HepG2 (cell line): ENCODE results near the gene JPH4. TPM values are rescaled to one million over a fixed set of nuclear protein-coding genes. Genes with fewer than 3 reads are reported as not detected.

Experiments
- ATAC-seq: fragments of 200-7000 bp; cut with Tn5 transposase; 3 replicates; pipeline ENCODE4 v1.9.1; 2020; ENCODE audit warnings: mild to moderate bottlenecking, moderate library complexity
- BruUV-seq: library from RNA; stranded (reverse); fragments of 400-500 nt; replicated peaks from 2 replicates; lab custom pipeline; 2021; lab: Mats Ljungman, UMichigan
- CTCF ChIA-PET: fragments of 300-600 bp; formaldehyde crosslinking; extraction: SDS; loops from one replicate; lab custom pipeline; 2021; ENCODE audit warnings: low total read pairs, inconsistent platforms, low intra/inter-chr PET ratio; lab: Yijun Ruan, JAX
- POLR2A ChIA-PET: fragments of 350-600 bp; sonication (Branson Sonifier 250); formaldehyde crosslinking; loops from one replicate; lab custom pipeline; 2020; ENCODE audit warnings: antibody characterized with exemption, inconsistent platforms; lab: Yijun Ruan, JAX
- DNase-seq: peaks from one replicate; pipeline ENCODE4 v3.0.0-alpha.2; 2015; ENCODE audit warnings: low spot score
- FAIRE-seq: peaks from 3 replicates; lab custom pipeline; 2011; peaks lifted over from hg19 to GRCh38; lab: Jason Lieb, UNC
- H2AFZ ChIP-seq: one replicate; pipeline ENCODE4 v1.6.1; 2011; ENCODE audit warnings: low read length, inconsistent platforms
- H3K27ac ChIP-seq: fragments of 300-600 bp; 3 replicates; pipeline ENCODE4 v1.8.0; 2011; ENCODE audit warnings: mixed run types, mild to moderate bottlenecking, mixed read lengths, low read length, inconsistent platforms; ENCODE audit not compliant: insufficient read depth; ENCODE audit errors: extremely low read length
- H3K27me3 ChIP-seq, 2 experiments: fragments of 200-600 bp in 1 of 2; 2 replicates in 1 of 2; 3 replicates in 1 of 2; pipeline versions ENCODE4 v1.6.0 to v1.8.0; 2011; ENCODE audit warnings: low read length in 2 of 2, mild to moderate bottlenecking in 2 of 2, moderate library complexity in 2 of 2, inconsistent platforms in 1 of 2; ENCODE audit not compliant: insufficient read depth in 2 of 2, control insufficient read depth in 1 of 2
- H3K36me3 ChIP-seq, 2 experiments: fragments of 200-600 bp in 1 of 2; replicated peaks in 1 of 2; 2 replicates in 1 of 2; 3 replicates in 1 of 2; pipeline versions ENCODE4 v1.5.1 to v1.8.0; 2011; ENCODE audit warnings: low read length in 2 of 2, inconsistent platforms in 1 of 2; ENCODE audit not compliant: insufficient read depth in 2 of 2, control insufficient read depth in 1 of 2
- H3K4me1 ChIP-seq: 2 replicates; pipeline ENCODE4 v1.5.1; 2012; ENCODE audit warnings: low read length, inconsistent platforms; ENCODE audit not compliant: insufficient read depth
- H3K4me2 ChIP-seq: 2 replicates; pipeline ENCODE4 v1.6.0; 2011; ENCODE audit warnings: low read depth, low read length, inconsistent platforms
- H3K4me3 ChIP-seq, 3 experiments: fragments of 200-600 bp in 1 of 3; sonication (generic), shearing (Covaris generic) in 1 of 3; replicated peaks in 1 of 3; 2 replicates each; pipeline ENCODE4 v1.5.1; 2011 to 2016; ENCODE audit warnings: low read length in 3 of 3, inconsistent platforms in 2 of 3, low read depth in 2 of 3, mild to moderate bottlenecking in 2 of 3, control low read depth in 1 of 3, mixed read lengths in 1 of 3; ENCODE audit not compliant: insufficient read depth in 1 of 3
- H3K79me2 ChIP-seq: one replicate; pipeline ENCODE4 v1.6.1; 2011; ENCODE audit warnings: low read length, inconsistent platforms; ENCODE audit not compliant: insufficient read depth
- H3K9ac ChIP-seq: 2 replicates; pipeline ENCODE4 v1.6.0; 2011; ENCODE audit warnings: mild to moderate bottlenecking, low read depth, low read length, inconsistent platforms; ENCODE audit not compliant: insufficient read depth
- H3K9me3 ChIP-seq: 2 replicates; pipeline ENCODE4 v1.5.1; 2012; ENCODE audit warnings: mild to moderate bottlenecking, low read length
- H4K20me1 ChIP-seq: 2 replicates; pipeline ENCODE4 v1.6.0; 2011; ENCODE audit warnings: inconsistent platforms, mild to moderate bottlenecking, low read length, moderate library complexity; ENCODE audit not compliant: insufficient read depth
- CHD2 ChIP-seq: IDR thresholded peaks from 2 replicates; pipeline ENCODE4 v1.6.1; 2011; ENCODE audit warnings: low read depth, low read length, improper control_type of control experiment
- GFI1 ChIP-seq: sonication (generic); formaldehyde crosslinking; IDR thresholded peaks from 2 replicates; pipeline ENCODE4 v1.5.0; 2020; ENCODE audit warnings: missing genetic modification reagents, mild to moderate bottlenecking, borderline replicate concordance
- MYNN ChIP-seq: sonication (generic); formaldehyde crosslinking; IDR thresholded peaks from 2 replicates; pipeline ENCODE4 v1.4.0; 2020; ENCODE audit warnings: mild to moderate bottlenecking, low read depth, missing genetic modification reagents
- PAWR ChIP-seq: sonication (generic); formaldehyde crosslinking; IDR thresholded peaks from 2 replicates; pipeline ENCODE4 v1.4.0; 2020; ENCODE audit warnings: missing genetic modification reagents, mild to moderate bottlenecking, borderline replicate concordance
- POLR2G ChIP-seq: fragments of 200-400 bp; formaldehyde crosslinking; IDR thresholded peaks from 2 replicates; pipeline ENCODE4 v1.6.1; 2018; ENCODE audit warnings: mild to moderate bottlenecking, low read depth, low read length, moderate library complexity
- RAD21 ChIP-seq: fragments of 450-650 bp; formaldehyde crosslinking; IDR thresholded peaks from 2 replicates; pipeline ENCODE4 v1.5.0; 2020; ENCODE audit warnings: mild to moderate bottlenecking
- TP53 ChIP-seq: sonication (generic); formaldehyde crosslinking; conservative IDR thresholded peaks from 2 replicates; pipeline ENCODE4 v1.4.0; 2020; ENCODE audit warnings: missing genetic modification reagents
- YEATS2 ChIP-seq: sonication (generic); formaldehyde crosslinking; IDR thresholded peaks from 2 replicates; pipeline ENCODE4 v1.4.0; 2020; ENCODE audit warnings: missing genetic modification reagents, borderline replicate concordance
- ZNF160 ChIP-seq: sonication (generic); formaldehyde crosslinking; IDR thresholded peaks from 2 replicates; pipeline ENCODE4 v1.8.0; 2022; ENCODE audit warnings: mild to moderate bottlenecking, inconsistent platforms, missing genetic modification reagents
- ZNF17 ChIP-seq: sonication (generic); formaldehyde crosslinking; IDR thresholded peaks from 2 replicates; pipeline ENCODE4 v1.5.0; 2020; ENCODE audit warnings: mild to moderate bottlenecking, missing genetic modification reagents
- ZNF280B ChIP-seq: sonication (generic); formaldehyde crosslinking; IDR thresholded peaks from 2 replicates; pipeline ENCODE4 v1.5.0; 2020; ENCODE audit warnings: missing genetic modification reagents, mild to moderate bottlenecking, borderline replicate concordance
- ZNF546 ChIP-seq: sonication (generic); formaldehyde crosslinking; conservative IDR thresholded peaks from 2 replicates; pipeline ENCODE4 v1.8.1; 2023; ENCODE audit warnings: mild to moderate bottlenecking, missing genetic modification reagents
- ZNF580 ChIP-seq: IDR thresholded peaks from 2 replicates; pipeline ENCODE4 v1.6.1; 2016; ENCODE audit warnings: low read depth, borderline replicate concordance
- ZNF609 ChIP-seq: sonication (generic); formaldehyde crosslinking; IDR thresholded peaks from 2 replicates; pipeline ENCODE4 v1.4.0; 2020; ENCODE audit warnings: mild to moderate bottlenecking, missing genetic modification reagents, borderline replicate concordance
- WGBS: methylation state at CpG from one replicate; pipeline ENCODE4 v1.1.6; 2017; ENCODE audit warnings: low lambda C conversion rate; 5-methylcytosine and 5-hydroxymethylcytosine counted together
- in situ Hi-C: cut with HindIII; loops from 2 replicates; pipeline ENCODE4 v1.10.0; 2017; ENCODE audit warnings: low pct_unique_long_range_greater_than_20kb; ENCODE audit not compliant: extremely low pct_ligation_motif_present
- intact Hi-C: fragments of 100-400 bp; cut with micrococcal nuclease; formaldehyde crosslinking; loops from one replicate; pipeline ENCODE4 v1.10.0; 2022; ENCODE audit not compliant: unreplicated experiment
- polyA plus RNA-seq, 8 experiments: library from polyadenylated mRNA; depleted of rRNA in 3 of 8; stranded (reverse) in 7 of 8; unstranded in 1 of 8; fragments of >200 nt; fragmentation: Illumina TruSeq in 4 of 8; extraction: Trizol in 4 of 8; gene quantifications; 2 replicates each; pipeline versions ENCODE4 v1.2.1 to v1.2.3, GENCODE V29; 2011 to 2016; ENCODE audit warnings: low read depth in 4 of 8, missing spikeins in 1 of 8, mixed read lengths in 1 of 8; ENCODE audit not compliant: insufficient read depth in 1 of 8
- total RNA-seq, 5 experiments: library from RNA; depleted of rRNA; stranded (reverse); fragments of >200 nt; fragmentation: Illumina TruSeq; extraction: Trizol; gene quantifications; 2 replicates each; pipeline ENCODE4 v1.2.3, GENCODE V29; 2016; ENCODE audit warnings: low read depth in 1 of 5
- TF ChIP-seq, protein P1 (sequence below): IDR thresholded peaks from 2 replicates; pipeline ENCODE4 v1.6.1; 2016; ENCODE audit warnings: low read depth

The JPH4 gene
- total and polyA plus RNA-seq, 2 of the 13 experiments (the other 11 are each of a cell fraction or from before 2014, with no cell fraction given) = 0.08 to 0.22 TPM

DNA sequence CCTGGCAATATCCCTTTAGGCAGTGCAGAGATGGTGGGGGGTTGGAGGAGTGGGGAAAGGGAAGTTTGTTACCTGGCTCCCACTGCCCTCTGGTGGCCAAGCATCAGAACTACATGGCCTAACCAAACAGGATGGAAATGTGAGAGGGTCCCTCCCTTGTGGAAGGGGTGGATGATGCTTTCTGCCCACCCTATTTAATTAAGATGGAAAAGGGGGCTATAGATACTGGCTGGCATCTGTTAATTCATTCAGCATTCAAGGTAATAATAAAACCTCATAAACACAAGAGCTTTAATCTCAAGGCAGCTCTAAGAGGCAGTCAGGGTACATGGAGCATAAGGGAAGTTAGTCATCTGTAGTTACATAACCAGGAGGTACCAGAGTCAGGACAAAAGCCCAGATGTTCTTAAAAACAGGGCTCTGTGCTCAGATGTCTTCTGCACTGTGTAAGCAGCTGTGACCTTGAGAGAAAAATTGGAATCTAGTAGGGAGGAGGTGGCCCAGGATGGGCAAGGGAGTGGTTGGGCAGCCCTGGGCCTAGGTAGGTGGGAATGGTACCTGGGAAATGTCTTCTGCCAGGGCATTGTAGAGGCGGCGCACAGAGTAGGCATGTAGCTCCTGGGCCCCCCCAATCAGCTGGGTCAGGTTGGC, 15.6 kb downstream of the JPH4 start:
- WGBS = 96% methylated on average over 2 of the region's 2 CpGs
- peak; percentile 74 for DNase-seq
- TF ChIP-seq ZNF546 (CRISPR knock-in tag) (no peak), ZNF17 (CRISPR knock-in tag) (no peak), ZNF609 (CRISPR knock-in tag) (no peak), RAD21 (peak; percentile 89), ZNF280B (CRISPR knock-in tag) (no peak; the same call in none of the 2 replicates), YEATS2 (CRISPR knock-in tag) (peak; percentile 45), TP53 (no peak), MYNN (CRISPR knock-in tag) (peak; percentile 66; the same call in 1 of the 2 replicates), PAWR (CRISPR knock-in tag) (no peak), POLR2G (peak; percentile 24; the same call in 1 of the 2 replicates), CHD2 (0 out of 2 replicates have a peak, but pooled peaks have one; percentile 38), ZNF160 (0 out of 2 replicates have a peak, but pooled peaks have one; percentile 36), GFI1 (CRISPR knock-in tag) (no peak), ZNF580 (0 out of 2 replicates have a peak, but pooled peaks have one; percentile 64)
- TF ChIP-seq, protein P1, sequence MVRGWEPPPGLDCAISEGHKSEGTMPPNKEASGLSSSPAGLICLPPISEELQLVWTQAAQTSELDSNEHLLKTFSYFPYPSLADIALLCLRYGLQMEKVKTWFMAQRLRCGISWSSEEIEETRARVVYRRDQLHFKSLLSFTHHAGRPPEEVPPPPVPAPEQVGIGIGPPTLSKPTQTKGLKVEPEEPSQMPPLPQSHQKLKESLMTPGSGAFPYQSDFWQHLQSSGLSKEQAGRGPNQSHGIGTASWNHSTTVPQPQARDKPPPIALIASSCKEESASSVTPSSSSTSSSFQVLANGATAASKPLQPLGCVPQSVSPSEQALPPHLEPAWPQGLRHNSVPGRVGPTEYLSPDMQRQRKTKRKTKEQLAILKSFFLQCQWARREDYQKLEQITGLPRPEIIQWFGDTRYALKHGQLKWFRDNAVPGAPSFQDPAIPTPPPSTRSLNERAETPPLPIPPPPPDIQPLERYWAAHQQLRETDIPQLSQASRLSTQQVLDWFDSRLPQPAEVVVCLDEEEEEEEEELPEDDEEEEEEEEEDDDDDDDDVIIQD = peak; percentile 63; the same call in 1 of the 2 replicates

More for the DNA sequence above, 15.6 kb downstream of the JPH4 start:
- Histone ChIP-seq H3K4me3 (no peak overlapping the region), H3K9me3 (no peaks in the 10 kb centered on the region), H3K79me2 (peaks cover 7% of the 10 kb centered on the region), H4K20me1 (peaks cover 13% of the 10 kb centered on the region; the same call in 1 of the 2 replicates), H3K4me2 (no peak overlapping the region), H3K36me3 (peaks cover 53 to 73% of the 10 kb centered on the region in 2 experiments), H2AFZ (no peak overlapping the region), H3K27ac (no peak overlapping the region), H3K27me3 (no peaks in the 10 kb centered on the region; a peak in 1 of 5 replicates), H3K9ac (no peak overlapping the region), H3K4me1 (peaks cover 31% of the 10 kb centered on the region)
- ATAC-seq (peak; percentile 28), FAIRE-seq (peak; percentile 97)
- intact Hi-C loops (loop anchor here (1.0 kb wide), 3 partner anchors 80 to 235 kb away; no protein-coding TSS in a partner anchor), in situ Hi-C loops (no loop called here)
- no TSS peak for BruUV-seq
- CTCF ChIA-PET = interaction anchor here (1.1 to 10.9 kb wide), 4 partner anchors 24 to 235 kb away, joined by 3 to 275 read pairs (median 12); no protein-coding TSS in a partner anchor
- POLR2A ChIA-PET = interaction anchor here (0.6 to 1.3 kb wide), 6 partner anchors 10 to 584 kb away, joined by 3 to 5 read pairs (median 4); partner anchors contain the start of genes NGDN, PSME2, RNF31 and ZFHX2
